GM23338 (cell line): ENCODE results near the gene AADACL3. TPM values are rescaled to one million over a fixed set of nuclear protein-coding genes. Genes with fewer than 3 reads are reported as not detected.

Source experiments
- ATAC-seq: fragments of 200-7000 bp; cut with Tn5 transposase; 3 replicates; pipeline ENCODE4 v1.9.1; 2020
- DNase-seq: peaks from one replicate; pipeline ENCODE4 v3.0.0-alpha.2; 2015; ENCODE audit warnings: low spot score
- H2AFZ ChIP-seq: fragments of 200-600 bp; sonication (generic); 2 replicates; pipeline ENCODE4 v1.8.0; 2016; ENCODE audit warnings: antibody characterized with exemption, mild to moderate bottlenecking, moderate library complexity
- H3F3A ChIP-seq: fragments of 200-600 bp; sonication (generic); replicated peaks from 2 replicates; pipeline ENCODE4 v1.8.0; 2017; ENCODE audit warnings: antibody characterized with exemption, mixed run types, low read depth
- H3K27ac ChIP-seq: fragments of 200-600 bp; sonication (generic); 2 replicates; pipeline ENCODE4 v1.6.1; 2016; ENCODE audit warnings: low read depth
- H3K27me3 ChIP-seq: fragments of 200-600 bp; sonication (generic); 2 replicates; pipeline ENCODE4 v1.8.0; 2016; ENCODE audit warnings: mild to moderate bottlenecking, mixed run types, moderate library complexity; ENCODE audit not compliant: insufficient read depth
- H3K36me3 ChIP-seq: fragments of 200-600 bp; sonication (generic); 2 replicates; pipeline ENCODE4 v1.8.0; 2016; ENCODE audit warnings: mild to moderate bottlenecking; ENCODE audit not compliant: insufficient read depth
- H3K4me1 ChIP-seq: fragments of 200-600 bp; sonication (generic); 2 replicates; pipeline ENCODE4 v1.8.0; 2016; ENCODE audit warnings: mild to moderate bottlenecking, moderate library complexity; ENCODE audit not compliant: insufficient read depth
- H3K4me2 ChIP-seq: fragments of 200-600 bp; sonication (generic); 2 replicates; pipeline ENCODE4 v1.7.1; 2017; ENCODE audit warnings: mixed run types
- H3K4me3 ChIP-seq: fragments of 200-600 bp; sonication (generic); 2 replicates; pipeline ENCODE4 v1.6.1; 2016; ENCODE audit warnings: mixed run types
- H3K79me2 ChIP-seq: fragments of 200-600 bp; sonication (generic); replicated peaks from 2 replicates; pipeline ENCODE4 v1.8.0; 2017; ENCODE audit warnings: mild to moderate bottlenecking; ENCODE audit not compliant: insufficient read depth
- H3K9me2 ChIP-seq: fragments of 200-600 bp; sonication (generic); 2 replicates; pipeline ENCODE4 v1.8.0; 2017; ENCODE audit not compliant: insufficient read depth
- H4K20me1 ChIP-seq: fragments of 200-600 bp; sonication (generic); replicated peaks from 2 replicates; pipeline ENCODE4 v1.8.0; 2017; ENCODE audit warnings: mild to moderate bottlenecking; ENCODE audit not compliant: insufficient read depth
- H3K27ac Mint-ChIP-seq: 2 replicates; pipeline ENCODE4 v1.8.0; 2020; ENCODE audit warnings: inconsistent platforms, mild to moderate bottlenecking, moderate library complexity, mixed read lengths
- H3K27me3 Mint-ChIP-seq: 3 replicates; pipeline ENCODE4 v1.8.0; 2022; ENCODE audit warnings: low read depth, mild to moderate bottlenecking, moderate library complexity, mixed read lengths, inconsistent platforms; ENCODE audit not compliant: insufficient read depth, poor library complexity
- H3K36me3 Mint-ChIP-seq: 3 replicates; pipeline ENCODE4 v1.8.0; 2021; ENCODE audit warnings: low read depth, mild to moderate bottlenecking, inconsistent platforms, moderate library complexity, mixed read lengths
- H3K4me1 Mint-ChIP-seq: 3 replicates; pipeline ENCODE4 v1.8.0; 2020; ENCODE audit warnings: mild to moderate bottlenecking, inconsistent platforms, mixed read lengths
- H3K4me3 Mint-ChIP-seq: 3 replicates; pipeline ENCODE4 v1.8.0; 2021; ENCODE audit warnings: moderate library complexity, mild to moderate bottlenecking, inconsistent platforms, mixed read lengths
- H3K9me3 Mint-ChIP-seq: 3 replicates; pipeline ENCODE4 v1.8.0; 2020; ENCODE audit warnings: moderate library complexity, mild to moderate bottlenecking, inconsistent platforms, mixed read lengths
- CREB1 ChIP-seq: fragments of 250-450 bp; sonication (Bioruptor Pico); IDR thresholded peaks from 2 replicates; pipeline ENCODE4 v1.5.0; 2020; ENCODE audit warnings: low read depth, mild to moderate bottlenecking, moderate library complexity
- EZH2 ChIP-seq: fragments of 200-600 bp; sonication (generic); IDR thresholded peaks from one replicate; pipeline ENCODE4 v1.8.0; 2017; ENCODE audit warnings: antibody characterized with exemption, mild to moderate bottlenecking, low read depth; ENCODE audit not compliant: unreplicated experiment
- EZH2phosphoT487 ChIP-seq: fragments of 200-600 bp; sonication (generic); IDR thresholded peaks from one replicate; pipeline ENCODE4 v1.8.1; 2018; ENCODE audit warnings: antibody characterized with exemption; ENCODE audit not compliant: unreplicated experiment
- JUNB ChIP-seq: IDR thresholded peaks from one replicate; pipeline ENCODE4 v1.6.1; 2016; ENCODE audit warnings: antibody characterized with exemption; ENCODE audit not compliant: unreplicated experiment
- POLR2AphosphoS5 ChIP-seq: IDR thresholded peaks from 2 replicates; pipeline ENCODE4 v1.6.1; 2016; ENCODE audit warnings: antibody characterized with exemption, low read depth
- STAT1 ChIP-seq: IDR thresholded peaks from one replicate; pipeline ENCODE4 v1.6.1; 2016; ENCODE audit warnings: antibody characterized with exemption; ENCODE audit not compliant: unreplicated experiment
- ZNF114 ChIP-seq: fragments of 250-450 bp; sonication (Bioruptor Pico); IDR thresholded peaks from 2 replicates; pipeline ENCODE4 v1.5.0; 2020; ENCODE audit warnings: mild to moderate bottlenecking, moderate library complexity
- ZNF331 ChIP-seq: fragments of 250-450 bp; sonication (Bioruptor Pico); IDR thresholded peaks from 2 replicates; pipeline ENCODE4 v1.5.0; 2020; ENCODE audit warnings: low read depth, mild to moderate bottlenecking, moderate library complexity
- polyA plus RNA-seq: library from polyadenylated mRNA; unstranded; fragments of >200 nt; fragmentation: Nextera tagmentation; extraction: Ambion mirVana; gene quantifications from 2 replicates; pipeline ENCODE4 v1.2.1, GENCODE V29; 2016
- total RNA-seq: library from RNA; depleted of rRNA; stranded (reverse); fragments of >200 nt; shearing (Covaris generic); gene quantifications from 2 replicates; pipeline ENCODE4 v1.2.3, GENCODE V29; 2014
- TF ChIP-seq, protein P1 (sequence below): IDR thresholded peaks from one replicate; pipeline ENCODE4 v1.6.1; 2018; ENCODE audit warnings: antibody characterized with exemption; ENCODE audit not compliant: unreplicated experiment
- TF ChIP-seq, protein P2 (sequence below): IDR thresholded peaks from 2 replicates; pipeline ENCODE4 v1.6.1; 2016; ENCODE audit warnings: antibody characterized with exemption
- TF ChIP-seq, protein P3 (sequence below), 2 experiments: fragments of 200-600 bp in 1 of 2; sonication (generic) in 1 of 2; conservative IDR thresholded peaks; 2 replicates each; pipeline versions ENCODE4 v1.5.1 to v1.6.1; 2016 to 2017; ENCODE audit warnings: antibody characterized with exemption in 2 of 2, low read depth in 2 of 2, mild to moderate bottlenecking in 2 of 2, moderate library complexity in 1 of 2

Gene AADACL3
- total and polyA plus RNA-seq, 2 experiments from 2014 or later = 0.47 to 1.5 TPM

DNA sequence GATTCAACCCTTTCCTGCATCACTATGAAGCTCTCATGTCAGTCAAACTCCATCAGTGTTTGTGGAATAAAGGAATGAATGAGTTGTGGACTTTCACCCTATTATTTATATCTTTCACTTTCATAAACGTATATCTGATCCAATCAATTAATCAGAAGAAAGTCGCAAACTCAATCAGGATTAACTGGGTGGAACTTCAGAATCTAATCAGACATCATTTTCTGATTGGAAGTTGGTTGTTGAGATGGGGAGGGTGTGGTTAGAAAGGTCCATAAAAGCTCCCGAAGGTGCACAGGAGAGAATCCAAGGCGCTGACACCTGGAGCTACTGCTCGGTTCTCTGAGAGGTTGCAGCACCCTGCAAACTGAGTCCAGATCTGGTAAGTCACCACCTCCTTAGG is 57.5 kb downstream of the AADACL3 start, which contains the start of gene PRAMEF12 (continued):
- TF ChIP-seq, protein P1, sequence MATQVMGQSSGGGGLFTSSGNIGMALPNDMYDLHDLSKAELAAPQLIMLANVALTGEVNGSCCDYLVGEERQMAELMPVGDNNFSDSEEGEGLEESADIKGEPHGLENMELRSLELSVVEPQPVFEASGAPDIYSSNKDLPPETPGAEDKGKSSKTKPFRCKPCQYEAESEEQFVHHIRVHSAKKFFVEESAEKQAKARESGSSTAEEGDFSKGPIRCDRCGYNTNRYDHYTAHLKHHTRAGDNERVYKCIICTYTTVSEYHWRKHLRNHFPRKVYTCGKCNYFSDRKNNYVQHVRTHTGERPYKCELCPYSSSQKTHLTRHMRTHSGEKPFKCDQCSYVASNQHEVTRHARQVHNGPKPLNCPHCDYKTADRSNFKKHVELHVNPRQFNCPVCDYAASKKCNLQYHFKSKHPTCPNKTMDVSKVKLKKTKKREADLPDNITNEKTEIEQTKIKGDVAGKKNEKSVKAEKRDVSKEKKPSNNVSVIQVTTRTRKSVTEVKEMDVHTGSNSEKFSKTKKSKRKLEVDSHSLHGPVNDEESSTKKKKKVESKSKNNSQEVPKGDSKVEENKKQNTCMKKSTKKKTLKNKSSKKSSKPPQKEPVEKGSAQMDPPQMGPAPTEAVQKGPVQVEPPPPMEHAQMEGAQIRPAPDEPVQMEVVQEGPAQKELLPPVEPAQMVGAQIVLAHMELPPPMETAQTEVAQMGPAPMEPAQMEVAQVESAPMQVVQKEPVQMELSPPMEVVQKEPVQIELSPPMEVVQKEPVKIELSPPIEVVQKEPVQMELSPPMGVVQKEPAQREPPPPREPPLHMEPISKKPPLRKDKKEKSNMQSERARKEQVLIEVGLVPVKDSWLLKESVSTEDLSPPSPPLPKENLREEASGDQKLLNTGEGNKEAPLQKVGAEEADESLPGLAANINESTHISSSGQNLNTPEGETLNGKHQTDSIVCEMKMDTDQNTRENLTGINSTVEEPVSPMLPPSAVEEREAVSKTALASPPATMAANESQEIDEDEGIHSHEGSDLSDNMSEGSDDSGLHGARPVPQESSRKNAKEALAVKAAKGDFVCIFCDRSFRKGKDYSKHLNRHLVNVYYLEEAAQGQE = no peak
- TF ChIP-seq, protein P2, sequence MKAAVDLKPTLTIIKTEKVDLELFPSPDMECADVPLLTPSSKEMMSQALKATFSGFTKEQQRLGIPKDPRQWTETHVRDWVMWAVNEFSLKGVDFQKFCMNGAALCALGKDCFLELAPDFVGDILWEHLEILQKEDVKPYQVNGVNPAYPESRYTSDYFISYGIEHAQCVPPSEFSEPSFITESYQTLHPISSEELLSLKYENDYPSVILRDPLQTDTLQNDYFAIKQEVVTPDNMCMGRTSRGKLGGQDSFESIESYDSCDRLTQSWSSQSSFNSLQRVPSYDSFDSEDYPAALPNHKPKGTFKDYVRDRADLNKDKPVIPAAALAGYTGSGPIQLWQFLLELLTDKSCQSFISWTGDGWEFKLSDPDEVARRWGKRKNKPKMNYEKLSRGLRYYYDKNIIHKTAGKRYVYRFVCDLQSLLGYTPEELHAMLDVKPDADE = no peak
- TF ChIP-seq ZNF331 = no peak

DNA sequence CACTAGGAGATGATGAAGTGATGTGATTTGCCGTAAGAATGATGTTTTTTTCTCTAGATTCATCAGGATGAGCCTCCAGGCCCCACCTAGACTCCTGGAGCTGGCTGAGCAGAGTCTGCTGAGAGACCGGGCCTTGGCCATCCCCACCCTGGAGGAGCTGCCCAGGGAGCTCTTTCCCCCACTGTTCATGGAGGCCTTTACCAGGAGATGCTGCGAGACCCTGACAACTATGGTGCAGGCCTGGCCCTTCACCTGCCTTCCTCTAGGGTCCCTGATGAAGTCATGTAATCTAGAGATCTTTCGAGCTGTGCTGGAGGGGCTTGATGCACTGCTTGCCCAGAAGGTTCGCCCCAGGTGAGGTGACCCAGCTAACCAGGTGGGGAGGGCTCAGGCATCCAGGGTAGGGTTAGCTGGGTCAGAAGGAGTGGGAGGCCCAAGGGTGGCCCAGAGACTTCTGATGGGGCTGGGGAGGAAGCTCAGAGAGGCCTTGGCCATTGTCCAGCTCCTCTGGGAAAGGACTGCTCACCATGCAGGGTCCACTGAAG is 59.0 kb downstream of the AADACL3 start:
- no peaks in the 10 kb centered on the region for H3K79me2 ChIP-seq
- Mint-ChIP-seq H3K4me1 (no peaks in the 10 kb centered on the region), H3K4me3 (no peak overlapping the region), H3K27me3 (peaks cover 10% of the 10 kb centered on the region), H3K27ac (no peak overlapping the region), H3K9me3 (peaks cover 38% of the 10 kb centered on the region), H3K36me3 (no peaks in the 10 kb centered on the region)
- no peak for ATAC-seq
- no peaks in the 10 kb centered on the region for H4K20me1 ChIP-seq
- no peaks in the 10 kb centered on the region for H3K4me1 ChIP-seq
- H3K36me3 ChIP-seq = no peaks in the 10 kb centered on the region
- no peak for DNase-seq
- H2AFZ ChIP-seq = no peak overlapping the region
- no peak overlapping the region for H3K4me3 ChIP-seq
- H3F3A ChIP-seq = no peaks in the 10 kb centered on the region
- no peaks in the 10 kb centered on the region for H3K9me2 ChIP-seq
- H3K27ac ChIP-seq = no peak overlapping the region
- H3K4me2 ChIP-seq = no peak overlapping the region
- H3K27me3 ChIP-seq = no peaks in the 10 kb centered on the region
- TF ChIP-seq, protein P2 = no peak
- TF ChIP-seq, protein P3, sequence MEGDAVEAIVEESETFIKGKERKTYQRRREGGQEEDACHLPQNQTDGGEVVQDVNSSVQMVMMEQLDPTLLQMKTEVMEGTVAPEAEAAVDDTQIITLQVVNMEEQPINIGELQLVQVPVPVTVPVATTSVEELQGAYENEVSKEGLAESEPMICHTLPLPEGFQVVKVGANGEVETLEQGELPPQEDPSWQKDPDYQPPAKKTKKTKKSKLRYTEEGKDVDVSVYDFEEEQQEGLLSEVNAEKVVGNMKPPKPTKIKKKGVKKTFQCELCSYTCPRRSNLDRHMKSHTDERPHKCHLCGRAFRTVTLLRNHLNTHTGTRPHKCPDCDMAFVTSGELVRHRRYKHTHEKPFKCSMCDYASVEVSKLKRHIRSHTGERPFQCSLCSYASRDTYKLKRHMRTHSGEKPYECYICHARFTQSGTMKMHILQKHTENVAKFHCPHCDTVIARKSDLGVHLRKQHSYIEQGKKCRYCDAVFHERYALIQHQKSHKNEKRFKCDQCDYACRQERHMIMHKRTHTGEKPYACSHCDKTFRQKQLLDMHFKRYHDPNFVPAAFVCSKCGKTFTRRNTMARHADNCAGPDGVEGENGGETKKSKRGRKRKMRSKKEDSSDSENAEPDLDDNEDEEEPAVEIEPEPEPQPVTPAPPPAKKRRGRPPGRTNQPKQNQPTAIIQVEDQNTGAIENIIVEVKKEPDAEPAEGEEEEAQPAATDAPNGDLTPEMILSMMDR (conservative IDR thresholded peaks at IDR 0.05; ENCODE audit: low read depth in 2 of 2) = no peak
- TF ChIP-seq ZNF114 = no peak
- TF ChIP-seq JUNB = no peak
- TF ChIP-seq CREB1 (CRISPR knock-in tag) = no peak
- no peak for TF ChIP-seq EZH2phosphoT487
- TF ChIP-seq ZNF331 = no peak
- no peak for TF ChIP-seq EZH2
- TF ChIP-seq POLR2AphosphoS5 = no peak
- no peak for TF ChIP-seq STAT1
